HG03460 (cell line): ENCODE measurements around the gene RHBDD1.

ENCODE experiments used
- ATAC-seq: cut with Tn5 transposase; IDR thresholded peaks from one replicate; pipeline ENCODE4 v1.9.1; 2021; ENCODE audit not compliant: unreplicated experiment

RHBDD1 gene

DNA sequence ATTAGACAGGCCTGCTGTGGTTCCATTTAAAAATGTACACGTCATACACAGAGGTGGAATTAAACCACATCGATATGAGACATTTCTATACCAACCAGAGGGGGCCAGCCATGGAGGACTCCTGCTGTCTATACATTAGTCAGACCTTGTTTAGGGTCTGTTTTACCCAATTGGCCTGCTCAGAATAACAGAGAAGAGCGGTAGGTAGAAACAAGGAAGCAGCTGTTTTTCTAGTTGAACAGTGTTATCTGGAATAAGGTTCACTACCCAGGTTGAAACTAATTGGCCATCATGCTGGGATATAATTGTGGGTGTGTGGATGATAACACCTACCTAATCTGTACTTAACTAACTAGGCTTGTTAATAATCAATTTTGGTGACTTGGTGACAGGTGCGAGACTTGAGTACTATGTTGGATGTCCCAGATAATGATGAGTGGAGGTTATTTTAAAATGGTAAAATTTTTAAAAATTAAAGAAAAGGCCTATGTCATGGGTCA is 47.5 kb downstream of the RHBDD1 start:
- no peak for ATAC-seq

GRCh38 chr2:226884166-226884565 is 48.3 kb downstream of the RHBDD1 start:
- no peak for ATAC-seq

DNA sequence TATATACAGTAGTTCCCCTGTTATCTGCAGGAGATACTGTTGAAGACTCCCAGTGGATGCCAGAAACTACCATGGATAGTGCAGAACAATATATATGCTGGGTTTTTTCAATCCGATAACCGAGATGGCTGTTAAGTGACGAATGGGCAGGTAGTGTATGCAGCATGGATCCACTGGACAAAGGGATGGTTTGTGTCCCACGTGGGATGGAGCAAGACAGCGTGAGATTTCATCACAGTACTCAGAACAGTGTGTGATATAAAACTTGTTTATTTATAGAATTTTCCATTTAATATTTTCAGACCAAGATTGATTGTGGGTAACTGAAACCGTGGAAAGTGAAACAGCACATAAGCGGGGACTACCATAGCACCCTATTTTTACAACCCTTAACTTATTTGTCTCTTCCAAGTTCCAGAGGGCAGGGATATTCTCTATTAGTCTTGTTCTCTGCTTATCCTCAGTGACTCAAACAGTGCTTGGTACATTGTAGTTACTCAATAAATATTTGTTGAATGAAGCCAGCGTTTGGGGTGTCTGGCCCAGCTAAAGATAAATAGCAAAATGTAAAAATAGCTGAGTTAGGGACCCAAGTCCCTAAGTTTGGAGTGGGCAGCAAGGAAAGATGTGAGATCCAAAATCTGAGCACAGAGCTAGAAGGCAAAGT is 50.0 kb downstream of the RHBDD1 start:
- ATAC-seq = no peak

GRCh38 chr2:226887940-226888339 is 52.1 kb downstream of the RHBDD1 start:
- no peak for ATAC-seq

GRCh38 chr2:226888378-226888965 is 52.6 kb downstream of the RHBDD1 start:
- no peak for ATAC-seq

- no peak for ATAC-seq
These were observed 53.1 kb downstream of the RHBDD1 start for GRCh38 chr2:226888971-226889370.

DNA sequence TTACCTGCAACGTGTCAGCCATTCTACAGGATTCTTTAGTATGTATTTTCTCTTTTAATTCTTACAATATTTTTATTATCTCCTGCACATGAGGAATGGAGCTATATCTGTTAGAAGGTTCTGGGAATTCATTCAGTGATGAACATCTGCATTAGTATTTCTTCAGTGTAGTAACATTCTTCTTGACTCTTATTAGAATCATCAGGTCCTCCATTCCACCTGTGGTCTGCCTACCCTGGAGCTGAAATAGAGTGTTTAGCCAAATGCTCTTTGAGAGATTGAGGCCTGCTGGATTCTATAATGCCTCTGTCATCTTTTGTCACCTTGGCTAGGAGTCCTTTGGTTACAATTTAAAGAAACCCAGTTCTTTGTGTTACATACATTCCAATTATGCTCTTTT is 54.4 kb downstream of the RHBDD1 start:
- ATAC-seq = no peak

GRCh38 chr2:226891780-226892590 is 56.1 kb downstream of the RHBDD1 start:
- ATAC-seq = no peak

GRCh38 chr2:226892729-226893128 is 56.9 kb downstream of the RHBDD1 start:
- ATAC-seq = no peak

- no peak for ATAC-seq
These were observed 57.4 kb downstream of the RHBDD1 start for GRCh38 chr2:226893216-226893615.

GRCh38 chr2:226894752-226895151 is 58.9 kb downstream of the RHBDD1 start:
- ATAC-seq = no peak

GRCh38 chr2:226895579-226895978 is 59.7 kb downstream of the RHBDD1 start:
- no peak for ATAC-seq

DNA sequence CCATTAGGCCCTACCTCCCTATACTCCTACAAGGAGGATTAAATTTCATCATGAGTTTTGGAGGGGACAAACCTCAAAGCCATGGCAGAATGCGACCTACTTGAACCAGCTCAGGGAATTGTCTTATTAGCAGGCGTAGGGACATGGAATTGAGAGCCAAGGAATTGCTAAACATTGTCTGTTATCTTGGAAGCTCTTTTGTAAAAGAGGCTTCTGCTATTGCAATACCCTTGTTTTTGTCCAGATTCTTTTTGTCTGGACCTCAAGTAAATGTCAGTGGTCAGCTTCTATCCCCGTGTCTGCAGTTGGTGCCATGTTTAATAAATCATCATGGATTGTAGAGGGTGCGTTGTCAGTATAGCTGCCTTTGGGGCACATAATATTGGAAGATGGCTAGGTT is 62.3 kb downstream of the RHBDD1 start:
- ATAC-seq = no peak

DNA sequence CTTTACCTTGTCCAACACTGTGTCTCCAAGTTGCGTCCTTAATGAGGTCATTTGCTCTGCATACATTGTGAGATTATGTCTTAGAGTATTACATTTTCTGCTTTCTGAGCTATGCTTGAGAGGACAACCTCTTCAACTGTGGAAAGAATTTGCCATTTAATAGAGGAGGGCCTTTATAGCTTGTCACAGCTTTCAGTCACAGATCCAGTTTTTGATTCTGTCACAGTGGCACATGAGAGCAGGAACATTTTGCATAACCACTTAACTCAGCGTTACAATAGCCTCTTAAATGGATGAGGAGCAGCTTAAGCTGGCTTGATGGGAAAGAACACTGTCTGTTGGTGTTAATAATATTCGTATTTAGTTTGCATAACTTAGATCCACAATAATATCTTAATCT is 63.0 kb downstream of the RHBDD1 start:
- ATAC-seq = no peak

- no peak for ATAC-seq
These were observed 66.5 kb downstream of the RHBDD1 start for GRCh38 chr2:226902041-226902966.

- ATAC-seq = no peak
These were observed 67.3 kb downstream of the RHBDD1 start for GRCh38 chr2:226903179-226903578.

GRCh38 chr2:226904592-226904991 is 68.7 kb downstream of the RHBDD1 start:
- ATAC-seq = peak; percentile 38

- ATAC-seq = peak; percentile 36
These were observed 69.9 kb downstream of the RHBDD1 start for GRCh38 chr2:226905718-226906117.

DNA sequence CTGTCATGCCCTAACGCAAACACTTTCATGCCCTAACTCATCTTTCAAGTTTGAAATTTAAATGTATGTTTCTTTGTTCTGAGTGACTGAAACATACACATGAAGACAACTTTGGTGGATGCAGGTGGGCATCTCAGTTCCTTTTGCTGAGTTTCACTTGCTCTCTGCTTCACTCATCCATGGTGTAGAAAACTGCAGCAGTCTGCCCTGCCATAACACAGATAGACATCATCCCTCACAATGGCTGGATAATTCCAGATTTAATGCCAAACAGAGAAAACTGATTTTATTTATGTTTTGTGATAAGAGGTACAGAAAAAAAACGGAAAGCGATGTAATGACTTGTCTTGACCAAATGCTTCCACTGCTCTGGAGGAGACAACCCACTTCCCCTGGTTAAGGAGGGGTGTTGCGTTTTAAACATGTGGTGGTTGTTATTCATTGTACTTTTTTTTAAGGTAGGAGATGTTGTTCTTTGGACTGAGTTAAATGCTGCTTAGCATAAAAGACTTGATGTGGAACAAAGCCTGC is 70.4 kb downstream of the RHBDD1 start:
- ATAC-seq = peak; percentile 80

DNA sequence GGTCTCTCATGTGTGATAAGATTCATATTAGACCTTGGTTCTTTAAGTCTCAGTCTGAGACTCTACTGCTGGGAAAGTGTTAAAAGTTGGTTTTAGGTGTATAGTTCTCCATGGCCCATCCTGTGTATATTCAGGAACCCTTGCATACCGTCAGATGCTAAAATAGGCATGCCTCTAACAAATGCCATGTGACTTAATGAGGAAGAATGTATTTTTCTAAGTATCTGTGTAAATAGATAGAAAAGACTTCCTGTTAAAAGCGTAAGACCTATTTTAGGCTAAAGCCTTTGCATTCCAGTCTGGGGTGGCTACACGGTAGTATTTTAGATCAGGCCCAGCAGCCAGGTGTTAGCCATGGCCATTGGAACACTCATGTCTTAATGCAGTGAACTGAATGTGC is 73.3 kb downstream of the RHBDD1 start:
- ATAC-seq = no peak

GRCh38 chr2:226909836-226910235 is 74.0 kb downstream of the RHBDD1 start:
- ATAC-seq = no peak
